H9 (cell line): ENCODE data around the gene ZNF267. TPM values are rescaled to one million over a fixed set of nuclear protein-coding genes. Genes with fewer than 3 reads are reported as not detected.

Experiments used
- DNase-seq: peaks from one replicate; pipeline ENCODE4 v3.0.0-alpha.2; 2017
- H2AFZ ChIP-seq: one replicate; pipeline ENCODE4 v1.6.1; 2013; ENCODE audit warnings: mild to moderate bottlenecking, low read length, control low read depth, moderate library complexity
- H2AK5ac ChIP-seq: 2 replicates; pipeline ENCODE4 v1.6.1; 2013; ENCODE audit warnings: low read length, control low read depth, mixed read lengths; ENCODE audit not compliant: insufficient read length
- H2BK120ac ChIP-seq: one replicate; pipeline ENCODE4 v1.6.1; 2013; ENCODE audit warnings: low read depth, mild to moderate bottlenecking, low read length, control low read depth, inconsistent platforms; ENCODE audit not compliant: poor library complexity, severe bottlenecking
- H2BK12ac ChIP-seq: 2 replicates; pipeline ENCODE4 v1.6.1; 2013; ENCODE audit warnings: low read length, control low read depth, mixed read lengths, low read depth; ENCODE audit not compliant: insufficient read length
- H2BK15ac ChIP-seq: 2 replicates; pipeline ENCODE4 v1.6.1; 2013; ENCODE audit warnings: low read depth, low read length, control low read depth
- H2BK20ac ChIP-seq: one replicate; pipeline ENCODE4 v1.6.1; 2013; ENCODE audit warnings: low read depth, mild to moderate bottlenecking, low read length, control low read depth, inconsistent platforms; ENCODE audit not compliant: poor library complexity, severe bottlenecking
- H2BK5ac ChIP-seq: 2 replicates; pipeline ENCODE4 v1.6.1; 2013; ENCODE audit warnings: low read length, control low read depth, mixed read lengths; ENCODE audit not compliant: insufficient read length
- H3K14ac ChIP-seq: 2 replicates; pipeline ENCODE4 v1.6.1; 2013; ENCODE audit warnings: low read length, control low read depth; ENCODE audit not compliant: insufficient read depth
- H3K18ac ChIP-seq: 2 replicates; pipeline ENCODE4 v1.6.1; 2013; ENCODE audit warnings: low read depth, mild to moderate bottlenecking, mixed read lengths, low read length, control low read depth; ENCODE audit not compliant: insufficient read length
- H3K23ac ChIP-seq: 2 replicates; pipeline ENCODE4 v1.6.1; 2013; ENCODE audit warnings: low read length, control low read depth, mixed read lengths, low read depth; ENCODE audit not compliant: insufficient read length
- H3K23me2 ChIP-seq: 2 replicates; pipeline ENCODE4 v1.6.1; 2013; ENCODE audit warnings: low read depth, mild to moderate bottlenecking, mixed read lengths, low read length, control low read depth; ENCODE audit not compliant: insufficient read length, poor library complexity, severe bottlenecking
- H3K27ac ChIP-seq: 2 replicates; pipeline ENCODE4 v1.5.1; 2013; ENCODE audit warnings: low read length, control low read depth, mixed read lengths, low read depth; ENCODE audit not compliant: insufficient read length
- H3K27me3 ChIP-seq: 2 replicates; pipeline ENCODE4 v1.6.1; 2013; ENCODE audit warnings: low read length, control low read depth, inconsistent platforms; ENCODE audit not compliant: insufficient read depth
- H3K4ac ChIP-seq: 2 replicates; pipeline ENCODE4 v1.6.1; 2013; ENCODE audit warnings: low read depth, mild to moderate bottlenecking, control low read depth, inconsistent platforms, low read length, moderate library complexity
- H3K4me1 ChIP-seq: 2 replicates; pipeline ENCODE4 v1.6.1; 2013; ENCODE audit warnings: low read length, control low read depth, inconsistent platforms; ENCODE audit not compliant: insufficient read depth
- H3K4me2 ChIP-seq: 2 replicates; pipeline ENCODE4 v1.6.1; 2013; ENCODE audit warnings: low read length, control low read depth, mixed read lengths; ENCODE audit not compliant: insufficient read length, insufficient read depth
- H3K56ac ChIP-seq: 2 replicates; pipeline ENCODE4 v1.6.1; 2013; ENCODE audit warnings: low read depth, mild to moderate bottlenecking, mixed read lengths, low read length, control low read depth; ENCODE audit not compliant: insufficient read length
- H3K79me1 ChIP-seq: 2 replicates; pipeline ENCODE4 v1.6.1; 2013; ENCODE audit warnings: low read depth, mild to moderate bottlenecking, moderate library complexity, low read length, control low read depth, inconsistent platforms; ENCODE audit not compliant: insufficient read depth, poor library complexity, severe bottlenecking
- H3K79me2 ChIP-seq: 2 replicates; pipeline ENCODE4 v1.6.1; 2013; ENCODE audit warnings: low read length, control low read depth, inconsistent platforms; ENCODE audit not compliant: insufficient read depth
- H3K9ac ChIP-seq: 2 replicates; pipeline ENCODE4 v1.6.1; 2013; ENCODE audit warnings: low read length, control low read depth, mixed read lengths; ENCODE audit not compliant: insufficient read length; ENCODE audit errors: extremely low read depth
- H3K9me3 ChIP-seq: one replicate; pipeline ENCODE4 v1.6.1; 2013; ENCODE audit warnings: low read depth, low read length, inconsistent platforms; ENCODE audit not compliant: control insufficient read depth
- H3T11ph ChIP-seq: one replicate; pipeline ENCODE4 v1.6.1; 2013; ENCODE audit warnings: mild to moderate bottlenecking, low read length, control low read depth, inconsistent platforms
- H4K20me1 ChIP-seq: one replicate; pipeline ENCODE4 v1.6.1; 2013; ENCODE audit not compliant: control insufficient read depth, insufficient read length, insufficient read depth
- H4K5ac ChIP-seq: 2 replicates; pipeline ENCODE4 v1.6.1; 2013; ENCODE audit warnings: low read depth, mild to moderate bottlenecking, mixed read lengths, low read length, control low read depth; ENCODE audit not compliant: insufficient read length
- H4K8ac ChIP-seq: replicated peaks from 2 replicates; pipeline ENCODE4 v1.6.1; 2013; ENCODE audit warnings: low read length, control low read depth, mixed read lengths, low read depth; ENCODE audit not compliant: insufficient read length
- H4K91ac ChIP-seq: 2 replicates; pipeline ENCODE4 v1.6.1; 2013; ENCODE audit warnings: low read depth, mild to moderate bottlenecking, moderate library complexity, mixed read lengths, low read length, control low read depth; ENCODE audit not compliant: insufficient read length
- H3K27ac Mint-ChIP-seq, 3 experiments: 2 replicates in 2 of 3; 3 replicates in 1 of 3; pipeline ENCODE4 v1.8.0; 2020 to 2021; ENCODE audit warnings: mixed read lengths in 3 of 3, mild to moderate bottlenecking in 1 of 3, moderate library complexity in 1 of 3
- H3K27me3 Mint-ChIP-seq: 2 replicates; pipeline ENCODE4 v1.8.0; 2021; ENCODE audit warnings: low read depth, mild to moderate bottlenecking, moderate library complexity, mixed read lengths
- H3K36me3 Mint-ChIP-seq, 3 experiments: 2 replicates in 2 of 3; 3 replicates in 1 of 3; pipeline ENCODE4 v1.8.0; 2020 to 2021; ENCODE audit warnings: low read depth in 3 of 3, mixed read lengths in 3 of 3; ENCODE audit not compliant: insufficient read depth in 1 of 3
- H3K4me1 Mint-ChIP-seq, 2 experiments: 2 replicates each; pipeline ENCODE4 v1.8.0; 2020; ENCODE audit warnings: mixed read lengths in 2 of 2
- H3K4me3 Mint-ChIP-seq, 2 experiments: 2 replicates in 1 of 2; 3 replicates in 1 of 2; pipeline ENCODE4 v1.8.0; 2020 to 2021; ENCODE audit warnings: mild to moderate bottlenecking in 2 of 2, mixed read lengths in 2 of 2, moderate library complexity in 1 of 2
- H3K9me3 Mint-ChIP-seq, 2 experiments: 2 replicates in 1 of 2; 3 replicates in 1 of 2; pipeline ENCODE4 v1.8.0; 2020; ENCODE audit warnings: mild to moderate bottlenecking in 2 of 2, mixed read lengths in 2 of 2, moderate library complexity in 1 of 2
- WGBS: extraction: QIAGEN DNeasy Blood & Tissue Kit; methylation state at CpG from one replicate; pipeline ENCODE4 v1.1.7; 2013; ENCODE audit warnings: missing lambda C conversion rate, low lambda C conversion rate, mixed read lengths; ENCODE audit not compliant: insufficient read length; ENCODE audit errors: extremely low coverage; 5-methylcytosine and 5-hydroxymethylcytosine counted together
- total RNA-seq: library from RNA; stranded (reverse); gene quantifications from 2 replicates; pipeline ENCODE4 v1.2.1, GENCODE V29; 2021
- TF ChIP-seq, protein P1 (sequence below): fragments of 200-600 bp; sonication (generic); conservative IDR thresholded peaks from 3 replicates; pipeline ENCODE4 v1.8.0; 2021; ENCODE audit warnings: antibody characterized with exemption, mild to moderate bottlenecking

The ZNF267 gene
- total RNA-seq, 1 experiment from 2014 or later: 36.1 TPM

DNA sequence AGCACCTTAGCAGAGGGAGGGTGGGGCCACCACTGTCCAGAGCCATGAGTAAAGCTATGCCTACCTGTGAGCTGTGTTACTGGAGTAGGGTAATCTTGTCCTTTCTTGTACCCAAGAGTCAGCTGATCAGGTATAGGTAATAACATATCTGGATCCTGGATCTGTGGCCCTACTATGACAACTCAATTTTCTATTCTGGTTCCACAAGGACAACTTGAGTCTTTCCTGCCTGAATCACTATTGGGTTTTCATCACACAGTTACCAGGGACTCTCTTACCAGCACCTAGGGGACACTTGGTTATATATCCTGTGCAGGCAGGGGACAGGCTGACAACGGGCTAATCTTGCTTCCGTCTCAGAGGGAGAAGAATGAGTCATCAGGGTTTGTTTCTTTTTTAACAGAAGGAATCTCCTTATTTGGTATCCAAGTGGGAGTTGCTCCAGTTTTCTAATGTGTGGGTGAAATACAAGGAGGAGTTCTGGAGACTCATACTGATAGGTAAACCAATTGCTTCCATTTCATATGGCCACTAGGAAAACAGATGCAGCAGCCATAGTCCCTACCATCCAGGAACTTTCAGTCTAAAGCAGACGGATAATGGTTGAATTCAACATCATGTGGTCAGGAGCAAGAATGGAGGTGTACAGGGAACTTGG is 6.8 kb downstream of the ZNF267 start:
- Histone ChIP-seq H3T11ph (no peak overlapping the region), H3K4me1 (peaks cover 3% of the 10 kb centered on the region; the same call in 1 of the 2 replicates), H2BK5ac (no peak overlapping the region), H3K9ac (no peak overlapping the region), H4K5ac (no peak overlapping the region), H3K14ac (no peak overlapping the region), H3K27ac (no peak overlapping the region), H3K9me3 (no peaks in the 10 kb centered on the region), H3K56ac (no peak overlapping the region), H2BK20ac (no peak overlapping the region), H3K79me2 (peaks cover 35% of the 10 kb centered on the region; the same call in 1 of the 2 replicates), H2BK120ac (no peak overlapping the region), H2AK5ac (no peak overlapping the region), H4K20me1 (peaks cover under 1% of the 10 kb centered on the region), H3K4me2 (no peak overlapping the region), H3K23me2 (no peaks in the 10 kb centered on the region), H4K8ac (no peak overlapping the region), H3K4ac (no peak overlapping the region), H2BK15ac (no peak overlapping the region), H2AFZ (no peak overlapping the region), H2BK12ac (no peak overlapping the region), H4K91ac (no peak overlapping the region), H3K27me3 (no peaks in the 10 kb centered on the region), H3K23ac (no peak overlapping the region), H3K18ac (no peak overlapping the region), H3K79me1 (peaks cover 5% of the 10 kb centered on the region)
- peaks cover 0 to 44% of the 10 kb centered on the region in 2 experiments; a peak in 3 of 5 replicates for H3K9me3 Mint-ChIP-seq
- H3K36me3 Mint-ChIP-seq: peaks cover 17 to 75% (median 45%) of the 10 kb centered on the region in 3 experiments
- no CpG with 5 or more reads among the region's 3 CpGs for WGBS
- no peak for DNase-seq
- peak overlapping the region in 1 of 3 experiments; percentile 75; a peak in 1 of 7 replicates for H3K27ac Mint-ChIP-seq
- H3K27me3 Mint-ChIP-seq: no peaks in the 10 kb centered on the region
- TF ChIP-seq, protein P1, sequence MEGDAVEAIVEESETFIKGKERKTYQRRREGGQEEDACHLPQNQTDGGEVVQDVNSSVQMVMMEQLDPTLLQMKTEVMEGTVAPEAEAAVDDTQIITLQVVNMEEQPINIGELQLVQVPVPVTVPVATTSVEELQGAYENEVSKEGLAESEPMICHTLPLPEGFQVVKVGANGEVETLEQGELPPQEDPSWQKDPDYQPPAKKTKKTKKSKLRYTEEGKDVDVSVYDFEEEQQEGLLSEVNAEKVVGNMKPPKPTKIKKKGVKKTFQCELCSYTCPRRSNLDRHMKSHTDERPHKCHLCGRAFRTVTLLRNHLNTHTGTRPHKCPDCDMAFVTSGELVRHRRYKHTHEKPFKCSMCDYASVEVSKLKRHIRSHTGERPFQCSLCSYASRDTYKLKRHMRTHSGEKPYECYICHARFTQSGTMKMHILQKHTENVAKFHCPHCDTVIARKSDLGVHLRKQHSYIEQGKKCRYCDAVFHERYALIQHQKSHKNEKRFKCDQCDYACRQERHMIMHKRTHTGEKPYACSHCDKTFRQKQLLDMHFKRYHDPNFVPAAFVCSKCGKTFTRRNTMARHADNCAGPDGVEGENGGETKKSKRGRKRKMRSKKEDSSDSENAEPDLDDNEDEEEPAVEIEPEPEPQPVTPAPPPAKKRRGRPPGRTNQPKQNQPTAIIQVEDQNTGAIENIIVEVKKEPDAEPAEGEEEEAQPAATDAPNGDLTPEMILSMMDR: no peak
- H3K4me1 Mint-ChIP-seq: peaks cover 0 to 18% of the 10 kb centered on the region in 2 experiments; a peak in 2 of 4 replicates
- no peak overlapping the region for H3K4me3 Mint-ChIP-seq
